ENCODE data around the gene CFD.

Gene CFD

GRCh38 chr19:902093-902370, 42.6 kb downstream of the CFD start:
- DNase-seq (ENCODE audit: insufficient read length, low spot score) (no peak), FAIRE-seq (no peak)

GRCh38 chr19:902446-903226, 43.2 kb downstream of the CFD start:
- no peak for DNase-seq (ENCODE audit: insufficient read length, low spot score)

GRCh38 chr19:903266-903797, 43.9 kb downstream of the CFD start:
- DNase-seq (ENCODE audit: insufficient read length, low spot score) = no peak
- FAIRE-seq = no peak

More at GRCh38 chr19:902446-903226, 43.2 kb downstream of the CFD start:
- no peak for FAIRE-seq

GRCh38 chr19:904545-904944, 45.1 kb downstream of the CFD start:
- DNase-seq (ENCODE audit: insufficient read length, low spot score) = no peak
- FAIRE-seq = no peak

GRCh38 chr19:906480-906879, 47.0 kb downstream of the CFD start:
- FAIRE-seq (no peak), DNase-seq (ENCODE audit: insufficient read length, low spot score) (no peak)

GRCh38 chr19:907183-907853, 47.9 kb downstream of the CFD start:
- FAIRE-seq (no peak), DNase-seq (ENCODE audit: insufficient read length, low spot score) (no peak)

- DNase-seq (ENCODE audit: insufficient read length, low spot score) (no peak), FAIRE-seq (no peak)
Observed at GRCh38 chr19:911197-912033, 52.0 kb downstream of the CFD start.

- FAIRE-seq = no peak
Observed at GRCh38 chr19:912181-913079, 53.0 kb downstream of the CFD start.

More at GRCh38 chr19:912181-913079, 53.0 kb downstream of the CFD start:
- DNase-seq (ENCODE audit: insufficient read length, low spot score) = no peak

Data from HTR-8/SVneo (cell line).